GM21360 (cell line): ENCODE measurements around the gene BHMT.
"Not testable (repeated sequence)": the region's sequence is repeated elsewhere in the genome, so short reads cannot be mapped to it uniquely, and the experiment has no call there.

Experiments used
- ATAC-seq: cut with Tn5 transposase; IDR thresholded peaks from one replicate; pipeline ENCODE4 v1.9.1; 2021; ENCODE audit warnings: mild to moderate bottlenecking, moderate library complexity; ENCODE audit not compliant: unreplicated experiment

Gene BHMT

GRCh38 chr5:79171635-79172245 is 60.1 kb downstream of the BHMT start:
- ATAC-seq, result no peak

GRCh38 chr5:79172269-79172668 is 60.7 kb downstream of the BHMT start:
- no peak for ATAC-seq

- ATAC-seq, result no peak
Measured at GRCh38 chr5:79173626-79174025, 62.0 kb downstream of the BHMT start.

GRCh38 chr5:79180449-79180848 is 68.8 kb downstream of the BHMT start:
- not testable (repeated sequence) for ATAC-seq

- ATAC-seq, result no peak
Measured at GRCh38 chr5:79181419-79182022, 69.9 kb downstream of the BHMT start.
